WI38 (cell line): Measurements from ENCODE around the gene TAF6.

Experiments used
- H3K4me3 ChIP-seq: 2 replicates; pipeline ENCODE4 v1.5.1; 2011; ENCODE audit warnings: low read depth, mild to moderate bottlenecking, control low read depth, low read length
- CTCF ChIP-seq: IDR thresholded peaks from 2 replicates; pipeline ENCODE4 v1.5.1; 2012; ENCODE audit warnings: low read depth, mild to moderate bottlenecking, control low read depth, low read length

TAF6 gene

GRCh38 chr7:100124301-100125230 is 5.4 kb upstream of the TAF6 start:
- H3K4me3 ChIP-seq = no peak overlapping the region
- no peak for TF ChIP-seq CTCF

- no peak for TF ChIP-seq CTCF
- H3K4me3 ChIP-seq = no peak overlapping the region
Observed at GRCh38 chr7:100122568-100122967, 3.4 kb upstream of the TAF6 start.

GRCh38 chr7:100122067-100122466 is 2.9 kb upstream of the TAF6 start:
- TF ChIP-seq CTCF = no peak
- no peak overlapping the region for H3K4me3 ChIP-seq

- peak overlapping the region; percentile 87 for H3K4me3 ChIP-seq
- TF ChIP-seq CTCF = no peak
Observed at GRCh38 chr7:100120733-100121036, 1.5 kb upstream of the TAF6 start.

GRCh38 chr7:100119970-100120732 is 993 bp upstream of the TAF6 start:
- no peak for TF ChIP-seq CTCF
- peak overlapping the region; percentile 87 for H3K4me3 ChIP-seq

- peak overlapping the region; percentile 87 for H3K4me3 ChIP-seq
- TF ChIP-seq CTCF = no peak
Observed at GRCh38 chr7:100118388-100119071, 628 bp downstream of the TAF6 start.

GRCh38 chr7:100115026-100115425 is 4.1 kb downstream of the TAF6 start:
- no peak overlapping the region for H3K4me3 ChIP-seq
- TF ChIP-seq CTCF = no peak
